SK-N-SH (cell line): ENCODE data around the gene RAB12.

Source experiments
- RAD21 ChIP-seq: IDR thresholded peaks from 2 replicates; pipeline ENCODE4 v1.6.1; 2012; ENCODE audit warnings: mild to moderate bottlenecking, low read length
- TF ChIP-seq, protein P1 (sequence below): fragments of 150-350 bp; IDR thresholded peaks from 2 replicates; pipeline ENCODE4 v1.6.1; 2016; ENCODE audit warnings: mild to moderate bottlenecking, low read depth, low read length
- TF ChIP-seq, protein P2 (sequence below): fragments of 200-600 bp; sonication (generic); IDR thresholded peaks from 2 replicates; pipeline ENCODE4 v1.6.1; 2017; ENCODE audit warnings: antibody characterized with exemption, mild to moderate bottlenecking, moderate library complexity

DNA sequence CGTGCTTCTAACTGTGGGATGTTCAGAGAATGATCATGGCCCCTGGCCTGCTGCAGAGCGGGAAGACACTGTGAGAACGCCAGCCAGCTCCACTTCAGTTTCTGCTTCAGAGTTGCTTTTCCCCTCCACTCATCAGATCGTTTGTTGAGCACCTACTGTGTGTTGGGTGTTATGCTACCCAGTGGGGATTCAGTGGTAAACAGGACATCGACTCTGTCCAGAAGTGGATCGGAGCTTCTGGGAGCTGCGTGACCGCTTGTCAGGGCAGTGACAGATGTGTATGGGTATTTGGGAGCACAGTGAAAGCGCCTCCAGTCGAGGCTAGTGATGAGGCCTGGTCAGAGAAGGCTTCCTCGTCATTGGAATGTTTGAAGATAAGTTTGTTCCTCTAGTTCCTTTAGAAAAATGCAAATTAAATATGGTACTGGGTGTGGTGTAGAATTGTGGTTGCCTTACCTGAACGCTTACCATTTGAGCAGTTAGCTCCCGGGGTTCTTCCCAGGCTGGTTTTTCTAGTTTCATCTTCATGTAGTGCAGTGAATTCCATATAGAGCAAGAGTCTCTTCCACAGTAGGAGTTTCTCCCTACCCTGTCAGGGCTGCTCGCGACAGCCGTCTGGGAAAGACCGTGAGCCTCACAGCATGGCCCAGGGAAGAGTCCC is 2.8 kb downstream of the RAB12 start:
- TF ChIP-seq RAD21, result no peak
- TF ChIP-seq, protein P1, sequence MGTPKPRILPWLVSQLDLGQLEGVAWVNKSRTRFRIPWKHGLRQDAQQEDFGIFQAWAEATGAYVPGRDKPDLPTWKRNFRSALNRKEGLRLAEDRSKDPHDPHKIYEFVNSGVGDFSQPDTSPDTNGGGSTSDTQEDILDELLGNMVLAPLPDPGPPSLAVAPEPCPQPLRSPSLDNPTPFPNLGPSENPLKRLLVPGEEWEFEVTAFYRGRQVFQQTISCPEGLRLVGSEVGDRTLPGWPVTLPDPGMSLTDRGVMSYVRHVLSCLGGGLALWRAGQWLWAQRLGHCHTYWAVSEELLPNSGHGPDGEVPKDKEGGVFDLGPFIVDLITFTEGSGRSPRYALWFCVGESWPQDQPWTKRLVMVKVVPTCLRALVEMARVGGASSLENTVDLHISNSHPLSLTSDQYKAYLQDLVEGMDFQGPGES, result no peak
- TF ChIP-seq, protein P2, sequence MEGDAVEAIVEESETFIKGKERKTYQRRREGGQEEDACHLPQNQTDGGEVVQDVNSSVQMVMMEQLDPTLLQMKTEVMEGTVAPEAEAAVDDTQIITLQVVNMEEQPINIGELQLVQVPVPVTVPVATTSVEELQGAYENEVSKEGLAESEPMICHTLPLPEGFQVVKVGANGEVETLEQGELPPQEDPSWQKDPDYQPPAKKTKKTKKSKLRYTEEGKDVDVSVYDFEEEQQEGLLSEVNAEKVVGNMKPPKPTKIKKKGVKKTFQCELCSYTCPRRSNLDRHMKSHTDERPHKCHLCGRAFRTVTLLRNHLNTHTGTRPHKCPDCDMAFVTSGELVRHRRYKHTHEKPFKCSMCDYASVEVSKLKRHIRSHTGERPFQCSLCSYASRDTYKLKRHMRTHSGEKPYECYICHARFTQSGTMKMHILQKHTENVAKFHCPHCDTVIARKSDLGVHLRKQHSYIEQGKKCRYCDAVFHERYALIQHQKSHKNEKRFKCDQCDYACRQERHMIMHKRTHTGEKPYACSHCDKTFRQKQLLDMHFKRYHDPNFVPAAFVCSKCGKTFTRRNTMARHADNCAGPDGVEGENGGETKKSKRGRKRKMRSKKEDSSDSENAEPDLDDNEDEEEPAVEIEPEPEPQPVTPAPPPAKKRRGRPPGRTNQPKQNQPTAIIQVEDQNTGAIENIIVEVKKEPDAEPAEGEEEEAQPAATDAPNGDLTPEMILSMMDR, result no peak
